Testis (tissue), 3 donors: ENCODE measurements around the gene HPDL. TPM values are rescaled to one million over a fixed set of nuclear protein-coding genes. Genes with fewer than 3 reads are reported as not detected.

Experiments
- DNase-seq: peaks from one replicate; pipeline ENCODE4 v3.0.0-alpha.2; 2019
- H3K27ac ChIP-seq, 2 donors: fragments of 200-600 bp; sonication (generic); one replicate each; pipeline ENCODE4 v1.5.1; 2019
- H3K27me3 ChIP-seq: fragments of 200-600 bp; sonication (generic); one replicate; pipeline ENCODE4 v1.5.1; 2019
- H3K36me3 ChIP-seq: fragments of 200-600 bp; sonication (generic); one replicate; pipeline ENCODE4 v1.5.1; 2017; ENCODE audit warnings: low read depth; ENCODE audit errors: missing control alignments
- H3K4me1 ChIP-seq: fragments of 200-600 bp; sonication (generic); one replicate; pipeline ENCODE4 v1.5.1; 2019
- H3K4me3 ChIP-seq, 2 donors: fragments of 200-600 bp; sonication (generic); one replicate each; pipeline ENCODE4 v1.5.1; 2017 to 2019
- H3K9me3 ChIP-seq: fragments of 200-600 bp; sonication (generic); one replicate; pipeline ENCODE4 v1.5.1; 2017
- POLR2A ChIP-seq: fragments of 450-650 bp; IDR thresholded peaks from one replicate; pipeline ENCODE4 v1.6.1; 2017; ENCODE audit warnings: antibody characterized with exemption, mild to moderate bottlenecking, moderate library complexity
- WGBS, 2 donors: methylation state at CpG; one replicate each; pipeline ENCODE4 v1.1.5; 2018; 5-methylcytosine and 5-hydroxymethylcytosine counted together
- intact Hi-C: fragments of 100-400 bp; cut with DNase I; formaldehyde crosslinking; loops from one replicate; pipeline ENCODE4 v1.15.1; 2023; ENCODE audit warnings: low total_unique reads
- polyA plus RNA-seq: library from polyadenylated mRNA; stranded (reverse); fragments of 350-450 nt; fragmentation: Illumina TruSeq; extraction: RNeasy Lipid Tissue Mini Kit (QIAGEN cat#74804); gene quantifications from one replicate; pipeline ENCODE4 v1.2.3, GENCODE V29; 2014; ENCODE audit warnings: low read depth, low replicate concordance; ENCODE audit not compliant: insufficient read depth
- total RNA-seq, 2 donors: library from RNA; depleted of rRNA; stranded (reverse); fragments of >200 nt; gene quantifications; one replicate each; pipeline ENCODE4 v1.2.3, GENCODE V29; 2016
- TF ChIP-seq, protein P1 (sequence below), 3 experiments: fragments of 450-650 bp in 2 of 3; fragments of 200-600 bp in 1 of 3; sonication (generic) in 1 of 3; IDR thresholded peaks; one replicate each; pipeline ENCODE4 v1.5.1; 2016 to 2019; ENCODE audit warnings: antibody characterized with exemption in 3 of 3, mild to moderate bottlenecking in 2 of 3, moderate library complexity in 1 of 3

Gene HPDL
- total and polyA plus RNA-seq, 3 donors from 2014 or later = 1.1 to 1.3 TPM; not detected in 1

DNA sequence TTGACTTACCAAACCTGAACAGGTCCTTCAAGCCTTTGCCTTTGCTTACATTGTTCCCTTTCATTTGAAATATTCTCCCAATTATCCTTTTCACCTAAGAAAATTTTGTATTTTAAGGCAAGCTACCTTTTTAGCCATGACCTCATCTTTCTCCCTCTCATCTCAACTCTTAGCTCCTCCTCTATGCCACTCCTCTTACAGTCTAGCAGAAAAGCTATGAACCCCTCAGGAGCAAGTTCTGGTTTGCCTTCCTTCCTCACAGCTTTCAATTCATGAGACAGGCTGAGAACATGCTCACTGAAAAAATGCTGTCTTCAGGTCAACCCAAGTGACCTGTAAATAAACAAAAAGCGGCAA is 21.9 kb downstream of the HPDL start:
- Histone ChIP-seq H3K27me3 (no peaks in the 10 kb centered on the region), H3K27ac (peak overlapping the region; percentile 42 to 49), H3K36me3 (no peaks in the 10 kb centered on the region), H3K4me1 (peaks cover 27% of the 10 kb centered on the region), H3K4me3 (no peak overlapping the region), H3K9me3 (no peaks in the 10 kb centered on the region)
- DNase-seq = no peak
- intact Hi-C loops = no loop called here
- no peak for TF ChIP-seq POLR2A
- TF ChIP-seq, protein P1, sequence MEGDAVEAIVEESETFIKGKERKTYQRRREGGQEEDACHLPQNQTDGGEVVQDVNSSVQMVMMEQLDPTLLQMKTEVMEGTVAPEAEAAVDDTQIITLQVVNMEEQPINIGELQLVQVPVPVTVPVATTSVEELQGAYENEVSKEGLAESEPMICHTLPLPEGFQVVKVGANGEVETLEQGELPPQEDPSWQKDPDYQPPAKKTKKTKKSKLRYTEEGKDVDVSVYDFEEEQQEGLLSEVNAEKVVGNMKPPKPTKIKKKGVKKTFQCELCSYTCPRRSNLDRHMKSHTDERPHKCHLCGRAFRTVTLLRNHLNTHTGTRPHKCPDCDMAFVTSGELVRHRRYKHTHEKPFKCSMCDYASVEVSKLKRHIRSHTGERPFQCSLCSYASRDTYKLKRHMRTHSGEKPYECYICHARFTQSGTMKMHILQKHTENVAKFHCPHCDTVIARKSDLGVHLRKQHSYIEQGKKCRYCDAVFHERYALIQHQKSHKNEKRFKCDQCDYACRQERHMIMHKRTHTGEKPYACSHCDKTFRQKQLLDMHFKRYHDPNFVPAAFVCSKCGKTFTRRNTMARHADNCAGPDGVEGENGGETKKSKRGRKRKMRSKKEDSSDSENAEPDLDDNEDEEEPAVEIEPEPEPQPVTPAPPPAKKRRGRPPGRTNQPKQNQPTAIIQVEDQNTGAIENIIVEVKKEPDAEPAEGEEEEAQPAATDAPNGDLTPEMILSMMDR (IDR thresholded peaks at IDR 0.05) = no peak
- WGBS, 2 donors = 20 to 33% methylated on average over 1 of the region's 1 CpG

DNA sequence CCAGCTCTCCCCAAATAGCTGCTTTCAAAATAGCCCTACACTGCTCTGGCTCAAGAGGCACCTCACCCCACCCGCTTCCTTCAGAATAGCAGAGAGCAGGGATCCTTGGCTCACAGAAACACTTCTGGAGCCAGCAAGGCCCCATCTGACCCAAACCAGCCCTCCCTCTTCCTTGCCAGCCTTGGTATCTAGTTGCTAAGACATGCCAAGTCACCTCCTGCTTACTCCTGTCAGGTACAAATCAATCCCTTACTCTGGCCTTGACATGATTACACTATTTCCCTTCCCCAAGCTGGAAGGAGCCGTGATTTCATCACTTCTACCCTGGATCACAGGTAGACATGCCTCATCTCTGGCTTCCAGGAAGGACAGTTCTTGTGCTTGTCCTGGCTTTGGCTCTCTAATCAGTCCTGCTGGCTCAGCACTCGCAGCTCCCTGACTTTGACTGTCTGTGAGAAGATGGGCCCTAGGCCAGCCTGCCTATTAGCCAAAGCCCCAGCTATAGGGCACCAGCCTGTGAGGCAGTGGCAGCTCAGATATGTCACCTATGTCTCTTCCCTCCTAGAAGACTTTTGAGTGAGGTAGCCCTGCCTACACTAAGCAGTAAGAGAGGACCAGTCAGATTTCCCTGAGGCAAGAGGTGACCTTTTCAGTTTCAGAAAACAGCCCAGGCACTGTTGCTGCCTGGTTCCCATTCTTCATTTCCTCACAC is 22.4 kb downstream of the HPDL start:
- H3K9me3 ChIP-seq = no peaks in the 10 kb centered on the region
- intact Hi-C loops = no loop called here
- DNase-seq = peak; percentile 71
- H3K4me3 ChIP-seq = no peak overlapping the region
- H3K27me3 ChIP-seq = no peaks in the 10 kb centered on the region
- peak overlapping the region; percentile 42 to 49 for H3K27ac ChIP-seq
- no peaks in the 10 kb centered on the region for H3K36me3 ChIP-seq
- TF ChIP-seq POLR2A = no peak
- TF ChIP-seq, protein P1 (IDR thresholded peaks at IDR 0.05) = no peak
- peaks cover 27% of the 10 kb centered on the region for H3K4me1 ChIP-seq
- WGBS, 2 donors = 41 to 50% methylated on average over 3 of the region's 3 CpGs

DNA sequence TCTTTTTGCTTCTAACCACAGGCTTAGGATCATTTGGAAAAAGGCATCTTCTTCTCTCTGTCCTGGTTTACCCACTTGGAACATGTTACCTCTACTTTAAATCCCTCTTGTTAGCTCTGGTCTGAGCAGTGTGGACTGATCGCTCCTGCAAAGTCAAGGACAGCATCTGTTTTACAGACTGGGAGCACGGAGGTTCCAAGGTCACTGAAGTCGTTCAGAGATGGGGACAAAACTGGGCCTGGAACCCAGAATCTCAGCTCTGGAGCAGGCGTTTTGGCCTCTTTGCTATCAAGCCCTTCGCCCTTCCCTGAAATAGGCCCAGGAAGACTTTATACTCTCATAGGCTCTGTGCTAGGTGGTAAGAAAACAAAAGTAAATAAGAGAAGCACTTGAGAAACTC is 24.8 kb downstream of the HPDL start:
- intact Hi-C loops = loop anchor here (10.0 kb wide), 1 partner anchor 143 kb away; the partner anchor contains the start of gene TESK2
- H3K27ac ChIP-seq = peak overlapping the region in 1 of 2 donors; percentile 19

DNA sequence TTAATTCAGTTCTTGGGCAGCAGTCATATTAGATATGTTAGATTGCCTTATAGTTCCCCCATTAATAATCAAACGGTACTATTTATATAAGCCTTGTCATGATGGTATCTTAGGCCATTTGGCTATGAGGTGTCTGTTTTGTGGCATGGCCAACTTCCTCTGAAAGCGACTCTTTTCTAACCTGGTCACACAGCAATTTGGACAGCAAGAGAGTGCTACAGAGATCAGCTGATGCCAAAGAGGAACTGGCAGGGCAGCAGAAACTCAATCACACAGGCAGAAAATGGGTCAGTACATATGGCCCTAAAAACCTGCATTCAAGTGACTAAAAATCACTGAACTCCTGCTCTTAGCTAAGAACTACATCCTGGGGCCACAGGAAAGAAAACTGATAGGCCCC is 27.0 kb downstream of the HPDL start:
- H3K27me3 ChIP-seq = no peaks in the 10 kb centered on the region
- no peak overlapping the region for H3K27ac ChIP-seq
- H3K4me3 ChIP-seq = no peak overlapping the region
- no peak for DNase-seq
- 80 to 85% methylated on average over 2 of the region's 2 CpGs for WGBS, 2 donors
- no peaks in the 10 kb centered on the region for H3K36me3 ChIP-seq
- no peaks in the 10 kb centered on the region for H3K9me3 ChIP-seq
- peaks cover 16% of the 10 kb centered on the region for H3K4me1 ChIP-seq
- intact Hi-C loops = loop anchor here (10.0 kb wide), 1 partner anchor 141 kb away; the partner anchor contains the start of gene TESK2
- TF ChIP-seq, protein P1 (IDR thresholded peaks at IDR 0.05) = no peak
- no peak for TF ChIP-seq POLR2A

More for the DNA sequence above, 24.8 kb downstream of the HPDL start:
- DNase-seq = no peak
- Histone ChIP-seq H3K4me1 (peaks cover 27% of the 10 kb centered on the region), H3K4me3 (no peak overlapping the region), H3K27me3 (no peaks in the 10 kb centered on the region), H3K9me3 (no peaks in the 10 kb centered on the region), H3K36me3 (no peaks in the 10 kb centered on the region)
- TF ChIP-seq, protein P1 (IDR thresholded peaks at IDR 0.05) = no peak
- no peak for TF ChIP-seq POLR2A
- 29 to 71% methylated on average over 5 of the region's 5 CpGs for WGBS, 2 donors

DNA sequence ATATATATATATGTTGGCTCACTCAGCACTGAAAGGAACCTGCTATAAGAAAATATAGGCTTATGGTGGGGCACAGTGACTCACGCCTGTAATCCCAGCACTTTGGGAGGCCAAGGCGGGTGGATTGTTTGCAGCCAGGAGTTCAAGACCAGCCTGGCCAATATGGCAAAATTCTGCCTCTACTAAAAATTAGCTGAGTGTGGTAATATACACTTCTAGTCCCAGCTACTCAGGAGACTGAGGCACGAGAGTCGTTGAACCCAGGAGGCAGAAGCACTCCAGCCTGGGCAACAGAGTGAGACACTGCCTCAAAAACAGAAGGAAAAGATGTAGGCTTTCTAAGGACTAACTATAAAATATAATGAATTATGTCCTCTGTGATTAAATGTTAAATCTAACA is 28.1 kb downstream of the HPDL start:
- H3K4me1 ChIP-seq = peaks cover 9% of the 10 kb centered on the region
- intact Hi-C loops = loop anchor here (10.0 kb wide), 1 partner anchor 140 kb away; the partner anchor contains the start of gene TESK2
- no peaks in the 10 kb centered on the region for H3K36me3 ChIP-seq
- H3K27me3 ChIP-seq = no peaks in the 10 kb centered on the region
- DNase-seq = no peak
- H3K9me3 ChIP-seq = no peaks in the 10 kb centered on the region
- no peak overlapping the region for H3K4me3 ChIP-seq
- 94 to 97% methylated on average over 4 of the region's 4 CpGs for WGBS, 2 donors
- no peak overlapping the region for H3K27ac ChIP-seq
- TF ChIP-seq, protein P1 (IDR thresholded peaks at IDR 0.05) = no peak
- no peak for TF ChIP-seq POLR2A
